Measurements from ENCODE around the gene SLC29A1.

Gene SLC29A1

DNA sequence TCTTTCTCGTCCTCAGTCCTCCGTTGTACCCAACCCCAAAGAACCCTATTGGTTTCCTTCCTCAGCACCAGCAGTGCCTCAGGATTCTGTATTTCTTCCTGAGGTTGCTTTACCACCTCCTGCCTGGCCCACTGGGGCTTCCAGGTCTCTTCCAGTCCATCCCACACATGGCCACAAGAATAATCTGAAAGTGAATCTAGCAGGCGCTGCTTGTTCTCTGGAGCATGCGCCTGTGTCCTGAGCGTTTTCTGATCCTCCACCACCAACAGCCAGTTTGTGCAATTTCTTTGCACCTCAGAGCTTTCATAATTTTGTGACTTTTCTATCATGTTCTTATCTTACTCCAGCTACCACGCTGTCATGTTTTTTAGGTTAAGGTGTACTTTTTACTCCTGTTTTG lies 11.9 kb downstream of the SLC29A1 start:
- Mint-ChIP-seq H3K27me3 (no peaks in the 10 kb centered on the region), H3K4me3 (no peak overlapping the region), H3K36me3 (peaks cover 9% of the 10 kb centered on the region), H3K9me3 (ENCODE audit: low read depth) (no peaks in the 10 kb centered on the region), H3K4me1 (ENCODE audit: low read depth) (peaks cover 26% of the 10 kb centered on the region), H3K27ac (no peak overlapping the region)

GRCh38 chr6:44235891-44236516 lies 12.6 kb downstream of the SLC29A1 start:
- Mint-ChIP-seq H3K4me1 (ENCODE audit: low read depth) (peaks cover 26% of the 10 kb centered on the region), H3K36me3 (peaks cover 6% of the 10 kb centered on the region), H3K9me3 (ENCODE audit: low read depth) (no peaks in the 10 kb centered on the region), H3K27me3 (no peaks in the 10 kb centered on the region), H3K27ac (peak overlapping the region; percentile 34), H3K4me3 (no peak overlapping the region)

- peak overlapping the region; percentile 93 for H3K27ac Mint-ChIP-seq
- H3K27me3 Mint-ChIP-seq: no peaks in the 10 kb centered on the region
- no peaks in the 10 kb centered on the region for H3K9me3 Mint-ChIP-seq (ENCODE audit: low read depth)
- H3K4me1 Mint-ChIP-seq (ENCODE audit: low read depth): peaks cover 26% of the 10 kb centered on the region
- peak overlapping the region; percentile 86 for H3K4me3 Mint-ChIP-seq
- peaks cover 4% of the 10 kb centered on the region for H3K36me3 Mint-ChIP-seq
Measured at GRCh38 chr6:44237021-44237812, 13.8 kb downstream of the SLC29A1 start.

GRCh38 chr6:44237813-44238433 lies 14.5 kb downstream of the SLC29A1 start:
- Mint-ChIP-seq H3K4me1 (ENCODE audit: low read depth) (peaks cover 26% of the 10 kb centered on the region), H3K9me3 (ENCODE audit: low read depth) (no peaks in the 10 kb centered on the region), H3K27ac (peak overlapping the region; percentile 93), H3K36me3 (peaks cover 1% of the 10 kb centered on the region), H3K27me3 (no peaks in the 10 kb centered on the region), H3K4me3 (peak overlapping the region; percentile 86)

- Mint-ChIP-seq H3K27ac (peak overlapping the region; percentile 93), H3K9me3 (ENCODE audit: low read depth) (no peaks in the 10 kb centered on the region), H3K4me3 (peak overlapping the region; percentile 86), H3K36me3 (no peaks in the 10 kb centered on the region), H3K27me3 (no peaks in the 10 kb centered on the region), H3K4me1 (ENCODE audit: low read depth) (peaks cover 22% of the 10 kb centered on the region)
Measured at GRCh38 chr6:44238687-44239350, 15.4 kb downstream of the SLC29A1 start.

GRCh38 chr6:44243345-44243744 lies 19.9 kb downstream of the SLC29A1 start:
- Mint-ChIP-seq H3K27ac (no peak overlapping the region), H3K36me3 (peaks cover 10% of the 10 kb centered on the region), H3K9me3 (ENCODE audit: low read depth) (no peaks in the 10 kb centered on the region), H3K27me3 (no peaks in the 10 kb centered on the region), H3K4me1 (ENCODE audit: low read depth) (peaks cover 21% of the 10 kb centered on the region), H3K4me3 (no peak overlapping the region)

GRCh38 chr6:44245391-44245911 lies 22.1 kb downstream of the SLC29A1 start:
- Mint-ChIP-seq H3K36me3 (peaks cover 29% of the 10 kb centered on the region), H3K4me1 (ENCODE audit: low read depth) (peaks cover 35% of the 10 kb centered on the region), H3K27me3 (no peaks in the 10 kb centered on the region), H3K27ac (peak overlapping the region; percentile 100), H3K9me3 (ENCODE audit: low read depth) (no peaks in the 10 kb centered on the region), H3K4me3 (peak overlapping the region; percentile 98)

DNA sequence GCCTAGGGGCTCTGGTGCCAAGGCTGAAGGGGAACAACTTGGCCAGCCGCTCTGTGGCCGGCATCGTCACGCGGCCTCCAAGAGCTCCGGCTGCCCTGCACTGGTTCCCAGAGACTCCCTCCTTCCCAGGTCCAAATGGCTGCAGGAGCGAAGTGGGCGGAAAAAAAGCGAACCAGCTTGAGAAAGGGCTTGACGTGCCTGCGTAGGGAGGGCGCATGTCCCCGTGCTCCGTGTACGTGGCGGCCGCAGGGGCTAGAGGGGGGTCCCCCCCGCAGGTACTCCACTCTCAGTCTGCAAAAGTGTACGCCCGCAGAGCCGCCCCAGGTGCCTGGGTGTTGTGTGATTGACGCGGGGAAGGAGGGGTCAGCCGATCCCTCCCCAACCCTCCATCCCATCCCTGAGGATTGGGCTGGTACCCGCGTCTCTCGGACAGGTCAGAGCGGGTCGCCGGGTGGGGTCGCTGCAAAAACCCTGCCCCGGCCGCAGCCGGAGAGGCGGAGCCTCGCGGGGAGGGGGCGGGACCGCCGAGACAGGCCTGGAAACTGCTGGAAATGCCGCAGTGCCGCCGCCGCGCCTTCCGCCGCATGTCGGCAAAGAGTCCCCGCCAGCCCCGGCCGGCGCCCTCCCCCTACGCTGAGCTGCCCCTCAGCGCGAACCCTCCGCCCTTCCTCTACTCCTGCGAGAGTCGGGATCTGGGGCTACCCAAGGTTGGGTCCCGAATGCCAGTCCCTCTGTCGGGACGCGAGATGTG lies 22.7 kb downstream of the SLC29A1 start:
- H3K27me3 Mint-ChIP-seq: no peaks in the 10 kb centered on the region
- peaks cover 35% of the 10 kb centered on the region for H3K36me3 Mint-ChIP-seq
- no peaks in the 10 kb centered on the region for H3K9me3 Mint-ChIP-seq (ENCODE audit: low read depth)
- peak overlapping the region; percentile 100 for H3K27ac Mint-ChIP-seq
- peak overlapping the region; percentile 98 for H3K4me3 Mint-ChIP-seq
- H3K4me1 Mint-ChIP-seq (ENCODE audit: low read depth): peaks cover 42% of the 10 kb centered on the region

DNA sequence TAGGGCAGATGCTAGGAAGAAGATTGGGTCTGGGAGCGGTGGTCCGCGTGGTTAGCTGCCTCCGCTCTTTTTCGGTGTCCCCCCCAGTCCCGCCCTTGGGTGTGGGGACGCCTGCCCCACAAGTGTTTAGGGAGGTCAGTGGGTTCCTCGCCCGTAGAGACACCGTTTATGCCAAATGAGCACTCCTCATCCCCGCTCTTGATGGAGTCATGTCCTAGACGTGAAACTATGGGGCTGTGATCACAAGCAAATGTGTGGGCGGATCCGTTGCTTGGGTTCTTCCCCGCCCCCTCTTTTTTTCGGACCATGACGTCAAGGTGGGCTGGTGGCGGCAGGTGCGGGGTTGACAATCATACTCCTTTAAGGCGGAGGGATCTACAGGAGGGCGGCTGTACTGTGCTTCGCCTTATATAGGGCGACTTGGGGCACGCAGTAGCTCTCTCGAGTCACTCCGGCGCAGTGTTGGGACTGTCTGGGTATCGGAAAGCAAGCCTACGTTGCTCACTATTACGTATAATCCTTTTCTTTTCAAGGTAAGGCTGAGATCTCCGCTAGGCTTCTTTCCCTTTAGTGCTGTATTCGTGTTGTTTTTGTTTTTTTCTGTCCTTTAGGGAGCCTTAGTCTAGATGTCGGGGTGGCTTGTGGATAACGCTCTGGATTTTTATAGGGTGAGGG lies 23.4 kb downstream of the SLC29A1 start, which contains the start of gene HSP90AB1:
TSS of gene HSP90AB1 (plus strand) at position 439 of the 675 bp plus-strand sequence. CDS start 1,529 bp downstream, outside the sequence.
- peaks cover 41% of the 10 kb centered on the region for H3K36me3 Mint-ChIP-seq
- peaks cover 49% of the 10 kb centered on the region for H3K4me1 Mint-ChIP-seq (ENCODE audit: low read depth)
- H3K27me3 Mint-ChIP-seq: no peaks in the 10 kb centered on the region
- H3K4me3 Mint-ChIP-seq: peak within 1 kb of the TSS; percentile 98
- no peaks in the 10 kb centered on the region for H3K9me3 Mint-ChIP-seq (ENCODE audit: low read depth)
- H3K27ac Mint-ChIP-seq: peak within 1 kb of the TSS; percentile 100

GRCh38 chr6:44247338-44248302 lies 24.2 kb downstream of the SLC29A1 start:
- Mint-ChIP-seq H3K27ac (peak overlapping the region; percentile 100), H3K4me3 (peak overlapping the region; percentile 98), H3K9me3 (ENCODE audit: low read depth) (no peaks in the 10 kb centered on the region), H3K4me1 (ENCODE audit: low read depth) (peaks cover 52% of the 10 kb centered on the region), H3K36me3 (peaks cover 43% of the 10 kb centered on the region), H3K27me3 (no peaks in the 10 kb centered on the region)

GRCh38 chr6:44248579-44248978 lies 25.2 kb downstream of the SLC29A1 start:
- peak overlapping the region; percentile 100 for H3K27ac Mint-ChIP-seq
- peaks cover 61% of the 10 kb centered on the region for H3K4me1 Mint-ChIP-seq (ENCODE audit: low read depth)
- H3K9me3 Mint-ChIP-seq (ENCODE audit: low read depth): no peaks in the 10 kb centered on the region
- H3K27me3 Mint-ChIP-seq: no peaks in the 10 kb centered on the region
- peak overlapping the region; percentile 98 for H3K4me3 Mint-ChIP-seq
- peaks cover 48% of the 10 kb centered on the region for H3K36me3 Mint-ChIP-seq

DNA sequence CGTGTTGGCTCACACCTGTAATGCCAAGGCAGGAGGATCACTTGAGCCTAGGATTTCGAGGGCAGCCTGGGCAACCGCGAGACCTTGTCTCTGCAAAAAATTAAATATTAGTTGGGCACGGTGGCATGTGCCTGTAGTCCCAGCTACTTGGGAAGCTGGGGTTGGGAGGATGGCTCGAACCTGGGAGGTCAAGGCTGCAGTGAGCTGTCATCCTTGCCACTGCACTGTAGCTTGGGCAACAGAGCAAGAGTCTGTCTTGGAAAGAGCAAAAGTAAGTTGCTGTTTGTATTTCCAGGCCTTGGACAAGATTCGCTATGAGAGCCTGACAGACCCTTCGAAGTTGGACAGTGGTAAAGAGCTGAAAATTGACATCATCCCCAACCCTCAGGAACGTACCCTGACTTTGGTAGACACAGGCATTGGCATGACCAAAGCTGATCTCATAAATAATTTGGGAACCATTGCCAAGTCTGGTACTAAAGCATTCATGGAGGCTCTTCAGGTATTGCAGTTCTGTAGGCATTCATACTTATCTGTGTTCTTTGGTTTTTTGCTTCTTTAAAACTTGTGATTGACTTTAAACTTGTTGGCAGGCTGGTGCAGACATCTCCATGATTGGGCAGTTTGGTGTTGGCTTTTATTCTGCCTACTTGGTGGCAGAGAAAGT lies 25.8 kb downstream of the SLC29A1 start:
- Mint-ChIP-seq H3K4me1 (ENCODE audit: low read depth) (peaks cover 66% of the 10 kb centered on the region), H3K36me3 (peaks cover 48% of the 10 kb centered on the region), H3K4me3 (peak overlapping the region; percentile 98), H3K27me3 (no peaks in the 10 kb centered on the region), H3K27ac (peak overlapping the region; percentile 100), H3K9me3 (ENCODE audit: low read depth) (no peaks in the 10 kb centered on the region)

All from activated naive CD8-positive, alpha-beta T cell (primary cell).